Measurements from ENCODE around the gene SLBP. TPM values are rescaled to one million over a fixed set of nuclear protein-coding genes. Genes with fewer than 3 reads are reported as not detected.

The SLBP gene
- total and polyA plus RNA-seq, 8 donors: 8.7 to 20.2 (median 10.9) TPM

DNA sequence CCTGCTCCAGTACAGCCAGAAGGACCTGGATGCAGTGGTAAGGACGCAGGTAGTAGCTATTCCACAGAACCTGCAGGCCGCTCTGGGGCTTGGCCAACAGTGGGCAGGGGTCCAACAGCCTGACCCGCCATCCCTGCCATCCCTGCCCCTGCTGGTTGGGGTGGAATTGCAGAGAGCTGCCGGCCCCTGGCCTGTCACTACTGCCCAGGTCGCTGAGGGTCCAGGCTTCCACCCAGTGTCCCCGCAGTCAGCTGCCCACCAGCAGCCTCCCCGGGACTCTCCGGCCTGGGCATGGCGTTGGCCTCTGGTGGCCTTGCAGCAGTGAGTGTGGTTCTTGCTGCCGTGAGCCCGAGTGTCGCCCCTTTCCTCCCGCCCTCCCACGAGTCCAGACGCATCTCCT, 25.5 kb upstream of the SLBP start:
- FAIRE-seq (no peak), ATAC-seq (no peak), DNase-seq (peak in 1 of 6 donors; percentile 62)
- intact Hi-C loops (cut with DNase I): no loop called here
- Histone ChIP-seq H3K4me3 (no peak overlapping the region), H3K9me3 (no peaks in the 10 kb centered on the region), H3K27me3 (no peaks in the 10 kb centered on the region), H3K4me1 (no peaks in the 10 kb centered on the region), H3K27ac (no peak overlapping the region), H3K36me3 (no peaks in the 10 kb centered on the region)
- 97 to 99% methylated on average over 15 of the region's 15 CpGs for WGBS, 2 donors
- TF ChIP-seq CTCF (IDR thresholded peaks at IDR 0.05): no peak

DNA sequence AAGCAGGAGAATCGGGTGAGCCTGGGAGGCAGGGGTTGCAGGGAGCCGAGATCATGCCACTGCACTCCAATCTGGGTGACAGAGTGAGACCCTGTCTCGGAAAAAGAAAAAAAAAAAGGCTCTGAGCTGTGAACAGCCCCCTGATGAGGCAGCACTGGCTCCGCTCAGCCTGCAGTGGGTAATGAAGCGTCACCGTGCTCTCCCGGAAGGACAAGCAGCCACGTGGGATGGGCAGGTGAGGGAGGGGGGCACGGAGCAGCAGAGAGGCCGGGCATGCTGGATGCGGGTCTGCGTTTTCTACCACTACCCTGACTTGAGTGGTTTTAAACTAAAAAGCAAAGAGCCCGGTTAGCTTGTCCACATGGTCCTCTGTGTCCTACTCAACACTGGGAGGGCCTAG, 24.7 kb upstream of the SLBP start:
- H3K27me3 ChIP-seq: no peaks in the 10 kb centered on the region
- WGBS, 2 donors: 93 to 97% methylated on average over 13 of the region's 13 CpGs
- no peak for TF ChIP-seq CTCF (IDR thresholded peaks at IDR 0.05)
- no peak overlapping the region for H3K27ac ChIP-seq
- H3K4me3 ChIP-seq: no peak overlapping the region
- H3K4me1 ChIP-seq: no peaks in the 10 kb centered on the region
- no peak for FAIRE-seq
- DNase-seq: peak in 1 of 6 donors; percentile 29
- intact Hi-C loops (cut with DNase I): no loop called here
- no peak for ATAC-seq
- H3K9me3 ChIP-seq: no peaks in the 10 kb centered on the region
- H3K36me3 ChIP-seq: no peaks in the 10 kb centered on the region

GRCh38 chr4:1735215-1735614, 23.1 kb upstream of the SLBP start:
- H3K4me1 ChIP-seq: no peaks in the 10 kb centered on the region
- DNase-seq: peak in 1 of 6 donors; percentile 43
- H3K27me3 ChIP-seq: no peaks in the 10 kb centered on the region
- no peak overlapping the region for H3K27ac ChIP-seq
- ATAC-seq: no peak
- H3K9me3 ChIP-seq: no peaks in the 10 kb centered on the region
- no peak for TF ChIP-seq CTCF (IDR thresholded peaks at IDR 0.05)
- intact Hi-C loops (cut with DNase I): no loop called here
- H3K4me3 ChIP-seq: no peak overlapping the region
- H3K36me3 ChIP-seq: no peaks in the 10 kb centered on the region
- 93 to 94% methylated on average over 20 of the region's 20 CpGs for WGBS, 2 donors
- FAIRE-seq: no peak

GRCh38 chr4:1732911-1733310, 20.8 kb upstream of the SLBP start:
- 93 to 98% methylated on average over 10 of the region's 10 CpGs for WGBS, 2 donors
- FAIRE-seq (no peak), DNase-seq (peak in 1 of 6 donors; percentile 19), ATAC-seq (no peak)
- H3K36me3 ChIP-seq: no peaks in the 10 kb centered on the region
- H3K4me1 ChIP-seq: peaks cover 0 to 4% (median 0%) of the 10 kb centered on the region in 3 donors
- H3K9me3 ChIP-seq: no peaks in the 10 kb centered on the region
- intact Hi-C loops (cut with DNase I): no loop called here
- no peaks in the 10 kb centered on the region for H3K27me3 ChIP-seq
- no peak for TF ChIP-seq CTCF (IDR thresholded peaks at IDR 0.05)
- H3K4me3 ChIP-seq: no peak overlapping the region
- no peak overlapping the region for H3K27ac ChIP-seq

DNA sequence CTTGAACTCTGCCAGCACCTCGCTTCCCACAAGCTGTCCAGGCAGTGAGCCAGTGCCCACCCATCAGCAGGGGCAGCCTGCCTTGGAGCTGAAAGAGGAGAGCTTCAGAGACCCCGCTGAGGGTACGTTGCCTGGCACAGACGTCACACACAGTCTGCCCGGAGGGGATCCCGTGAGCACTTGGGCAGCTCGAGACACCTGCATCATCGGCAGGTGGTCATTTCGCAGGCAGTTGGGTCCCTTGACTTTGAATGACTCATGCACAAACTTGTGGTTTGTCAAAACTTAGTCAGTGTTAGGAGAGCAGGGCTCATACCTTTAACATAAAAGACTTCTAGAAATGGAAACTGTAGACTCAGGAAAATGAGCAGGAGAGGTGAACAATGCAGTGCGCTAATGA, 19.1 kb upstream of the SLBP start:
- ATAC-seq (no peak), DNase-seq (peak in 2 of 6 donors; percentile 26 to 27)
- WGBS, 2 donors: 94 to 95% methylated on average over 10 of the region's 10 CpGs

More for the DNA sequence above, 19.1 kb upstream of the SLBP start:
- Histone ChIP-seq H3K9me3 (no peaks in the 10 kb centered on the region), H3K27me3 (no peaks in the 10 kb centered on the region), H3K4me3 (no peak overlapping the region), H3K27ac (no peak overlapping the region), H3K4me1 (peaks cover 0 to 6% (median 0%) of the 10 kb centered on the region in 3 donors), H3K36me3 (no peaks in the 10 kb centered on the region)
- no peak for FAIRE-seq
- TF ChIP-seq CTCF (IDR thresholded peaks at IDR 0.05): no peak
- intact Hi-C loops (cut with DNase I): no loop called here

Measured in pancreas (tissue), 10 donors.